NCI-H345 treated with DMSO at 0.1 percent for 48 hours (cell line): ENCODE measurements around the gene KCNE4.
"Not testable (repeated sequence)": the region's sequence is repeated elsewhere in the genome, so short reads cannot be mapped to it uniquely, and the experiment has no call there.

Source experiments
- DNase-seq: peaks from one replicate; lab custom pipeline; 2025; ENCODE audit not compliant: unreplicated experiment; lab: John Stamatoyannopoulos, UW

KCNE4 gene

DNA sequence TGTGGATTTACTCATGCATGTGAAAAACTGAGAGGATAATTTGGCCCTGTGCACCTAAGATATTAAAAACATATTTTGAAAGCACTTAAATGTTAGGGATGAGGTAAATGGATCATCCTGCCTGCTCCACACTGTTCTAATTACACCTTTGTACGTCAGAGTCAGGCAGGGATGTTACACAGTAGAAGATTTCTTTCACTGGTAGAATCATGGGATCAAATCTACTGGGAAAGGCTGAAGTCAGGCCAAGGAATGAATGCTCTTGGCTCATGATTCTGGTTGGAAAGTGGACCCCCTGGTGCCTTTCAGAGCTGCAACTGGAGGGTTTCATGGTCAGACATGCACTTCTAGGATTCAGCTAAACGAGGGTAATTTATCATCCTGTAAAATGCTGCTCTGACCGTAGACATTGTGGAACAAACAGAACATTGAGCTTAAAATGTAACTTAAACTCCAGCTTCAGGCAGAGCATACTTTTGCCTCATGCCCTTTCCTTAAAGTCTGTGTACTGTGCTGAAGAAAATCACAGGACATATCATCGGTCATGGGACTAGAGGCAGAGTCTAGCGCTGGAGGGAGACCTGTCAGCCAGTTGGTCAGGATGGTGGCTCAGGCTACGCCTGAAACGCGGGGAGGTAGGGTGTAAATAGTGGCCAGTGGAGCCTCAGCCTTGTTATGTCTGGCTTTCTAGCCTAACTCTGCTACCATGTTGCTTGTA is 4.9 kb downstream of the KCNE4 start:
- no peak for DNase-seq

GRCh38 chr2:223057569-223057968 is 5.6 kb downstream of the KCNE4 start:
- no peak for DNase-seq

DNA sequence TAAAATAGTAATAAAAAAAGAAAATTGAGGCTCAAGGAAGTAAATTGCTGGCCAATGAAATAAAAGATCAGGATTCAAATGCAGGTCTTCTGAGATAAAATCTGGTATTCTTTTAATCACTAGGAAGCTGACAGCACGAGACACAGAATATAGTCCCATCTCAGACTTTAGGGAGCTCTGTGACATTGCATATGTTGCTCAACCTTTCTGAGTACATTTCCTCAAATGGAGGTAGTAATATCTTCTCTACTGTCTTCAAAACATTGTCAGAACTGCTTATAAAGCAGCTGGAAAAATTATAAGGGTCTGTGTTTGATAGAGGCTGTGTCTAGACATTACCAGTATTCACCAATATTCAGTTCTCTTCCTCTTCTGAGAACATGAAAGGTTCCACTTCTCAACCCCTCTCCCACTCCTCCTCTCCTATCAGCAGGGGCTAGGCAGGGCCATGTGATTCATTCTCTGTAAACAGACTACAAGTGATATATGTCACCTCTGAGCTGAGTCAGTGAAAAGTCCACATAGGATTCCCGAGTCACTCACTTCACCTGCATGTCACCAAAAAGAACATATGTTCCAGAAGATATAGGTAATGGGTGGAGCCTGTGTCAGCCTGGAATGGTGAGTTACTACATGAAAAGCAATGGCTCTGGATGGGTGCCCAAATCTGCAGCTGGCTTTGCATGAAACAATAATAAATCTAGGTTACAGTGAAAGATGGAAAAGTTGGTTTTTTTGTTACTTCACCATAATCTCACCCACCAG is 7.1 kb downstream of the KCNE4 start:
- no peak for DNase-seq

DNA sequence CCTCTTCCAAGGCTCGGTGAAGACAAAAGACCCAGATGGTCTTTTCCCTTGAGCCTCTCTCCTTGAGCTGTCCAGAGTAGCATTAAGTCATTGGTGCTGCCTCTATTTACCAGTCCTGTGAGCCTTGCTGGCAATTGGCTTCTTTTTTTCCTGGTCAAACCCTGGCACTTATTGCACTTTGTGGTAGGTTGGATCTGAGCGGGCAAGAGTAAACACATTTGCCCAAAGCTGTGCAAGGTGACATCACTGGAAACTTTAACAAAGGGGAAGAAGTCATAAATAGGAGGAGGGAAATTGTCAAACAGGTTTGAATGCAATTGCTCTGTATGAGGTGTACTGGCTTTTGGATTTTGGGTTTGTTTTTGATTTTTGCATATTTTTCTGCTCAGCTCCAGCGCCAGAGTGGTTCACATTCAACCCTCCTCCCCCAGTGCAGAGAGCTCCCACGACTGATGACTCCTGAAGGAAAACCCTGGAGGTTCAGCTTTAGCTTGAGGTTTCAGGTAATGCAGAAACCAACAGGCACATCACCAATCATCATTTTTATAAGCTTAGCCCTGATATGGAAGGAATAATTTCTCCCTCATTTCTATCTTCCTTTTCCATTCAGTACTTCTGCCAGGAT is 8.3 kb downstream of the KCNE4 start:
- no peak for DNase-seq

DNA sequence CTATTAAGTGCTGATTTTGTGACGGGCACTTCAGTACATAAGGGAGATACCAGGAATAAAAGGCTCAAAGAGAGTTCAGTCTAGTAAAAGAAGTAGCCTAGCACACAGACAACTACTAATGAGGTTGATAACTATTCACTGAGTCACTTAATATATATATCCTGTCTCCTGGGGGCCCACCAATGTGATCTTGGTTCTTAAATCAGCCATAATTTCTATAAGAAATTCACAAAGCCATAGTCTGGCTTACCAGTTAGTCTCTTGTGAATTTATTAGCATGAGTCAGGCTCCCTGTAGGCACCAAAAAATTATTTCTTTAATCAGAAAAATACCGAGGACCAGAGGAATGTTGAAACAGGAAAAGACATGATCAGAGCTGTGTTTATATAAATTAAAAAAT is 10.4 kb downstream of the KCNE4 start:
- DNase-seq: no peak

GRCh38 chr2:223065107-223065506 is 13.1 kb downstream of the KCNE4 start:
- no peak for DNase-seq

DNA sequence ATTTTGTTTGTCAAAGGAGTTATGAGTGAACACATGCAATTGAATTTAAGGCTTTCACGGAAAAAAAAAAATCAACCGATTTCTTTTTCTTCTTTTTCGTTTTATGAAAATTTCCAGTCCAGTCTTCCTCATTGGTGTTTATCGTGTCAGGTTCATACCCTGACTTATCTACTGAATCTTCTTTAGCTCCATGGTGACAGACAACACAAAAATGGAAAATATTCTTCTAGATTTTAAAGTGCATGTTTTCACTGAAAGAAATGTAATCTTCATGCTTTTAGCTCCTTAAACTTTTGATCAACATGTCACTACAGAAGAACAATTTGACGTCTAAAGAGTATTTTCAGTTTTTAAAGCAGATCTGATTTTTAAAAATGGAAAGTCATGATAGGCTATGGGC is 14.7 kb downstream of the KCNE4 start:
- DNase-seq: no peak

GRCh38 chr2:223068071-223068470 is 16.1 kb downstream of the KCNE4 start:
- no peak for DNase-seq

GRCh38 chr2:223069465-223069864 is 17.5 kb downstream of the KCNE4 start:
- DNase-seq: no peak

GRCh38 chr2:223069988-223070387 is 18.0 kb downstream of the KCNE4 start:
- DNase-seq: no peak

DNA sequence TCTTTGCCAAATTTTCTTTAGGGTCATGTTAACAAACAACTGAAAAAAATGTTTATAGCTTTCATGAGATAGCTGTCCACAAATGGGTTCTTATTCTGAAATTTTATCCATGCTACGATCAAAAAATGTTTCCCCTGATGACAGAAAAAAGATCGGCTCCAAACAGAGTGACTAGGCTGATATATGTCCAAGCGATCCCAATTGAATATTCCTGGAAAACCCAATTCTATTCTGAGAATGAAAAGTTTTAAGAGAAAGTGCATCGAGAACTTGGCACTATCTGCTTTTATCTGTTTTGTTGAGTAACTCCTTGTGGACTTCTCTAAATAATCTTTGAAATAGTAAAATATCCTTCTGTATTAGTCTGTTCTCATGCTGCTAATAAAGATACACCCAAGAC is 19.1 kb downstream of the KCNE4 start:
- DNase-seq: no peak

- DNase-seq: no peak
These were observed 20.8 kb downstream of the KCNE4 start for GRCh38 chr2:223072826-223073225.

DNA sequence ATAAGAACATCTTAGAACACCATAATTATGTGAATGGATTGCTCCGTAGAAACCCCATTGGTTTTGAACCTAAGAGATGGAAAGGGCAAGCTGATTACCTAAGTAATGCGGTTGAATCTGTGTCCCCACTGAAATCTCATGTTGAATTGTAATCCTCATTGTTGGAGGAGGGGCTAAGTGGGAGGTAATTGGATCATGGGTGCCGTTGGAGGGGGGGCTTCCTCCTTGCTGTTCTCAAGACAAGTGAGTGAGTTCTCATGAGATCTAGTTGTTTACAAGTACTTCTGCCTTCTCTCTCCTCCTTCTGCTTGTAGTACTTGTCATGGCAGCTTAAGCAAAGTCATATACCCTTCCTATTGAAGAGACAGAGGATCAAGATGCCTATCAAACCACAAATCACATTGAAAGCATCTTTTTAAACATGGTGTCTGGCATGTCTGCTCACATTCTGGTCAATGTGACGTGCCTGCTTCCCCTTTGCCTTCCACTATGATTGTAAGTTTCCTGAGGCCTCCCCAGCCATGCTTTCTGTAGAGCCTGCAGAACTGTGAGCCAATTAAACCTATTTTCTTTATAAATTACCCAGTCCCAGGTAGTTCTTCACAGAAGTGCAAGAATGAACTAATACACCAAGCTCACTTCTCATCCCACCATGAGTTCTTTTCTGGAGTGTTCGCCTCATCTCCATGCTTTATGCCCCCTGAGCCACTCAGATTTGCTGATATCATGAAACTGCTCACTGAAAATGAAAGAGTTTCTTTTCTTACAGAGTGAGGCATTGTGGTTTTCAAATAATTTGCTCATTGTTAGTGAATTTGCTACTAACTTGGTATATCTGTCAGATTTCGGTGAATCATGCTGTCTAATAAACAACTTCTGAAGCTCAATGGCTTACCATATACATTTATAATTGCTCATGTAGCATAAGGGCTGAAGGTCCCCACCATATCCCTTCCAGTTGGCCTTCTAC is 23.6 kb downstream of the KCNE4 start:
- DNase-seq: no peak

DNA sequence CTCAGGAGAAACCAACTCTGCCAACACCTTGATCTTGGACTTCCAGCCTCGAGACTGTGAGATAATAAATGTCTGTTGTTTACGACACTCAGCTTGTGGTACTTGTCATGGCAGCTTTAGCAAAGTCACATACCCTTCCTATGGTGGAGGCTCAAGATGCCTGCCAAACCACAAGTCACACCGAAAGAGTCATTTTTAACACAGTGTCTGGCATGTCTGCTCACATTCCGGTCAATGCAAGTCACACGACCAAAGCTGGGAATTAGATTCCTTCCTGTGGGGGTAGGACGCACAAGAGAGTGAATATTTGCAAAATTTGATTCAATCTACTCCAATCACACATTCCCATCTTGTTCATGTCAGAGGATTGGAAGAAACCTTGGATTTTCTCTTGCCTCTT is 24.6 kb downstream of the KCNE4 start:
- DNase-seq: no peak

- no peak for DNase-seq
These were observed 26.5 kb downstream of the KCNE4 start for GRCh38 chr2:223078482-223078881.

DNA sequence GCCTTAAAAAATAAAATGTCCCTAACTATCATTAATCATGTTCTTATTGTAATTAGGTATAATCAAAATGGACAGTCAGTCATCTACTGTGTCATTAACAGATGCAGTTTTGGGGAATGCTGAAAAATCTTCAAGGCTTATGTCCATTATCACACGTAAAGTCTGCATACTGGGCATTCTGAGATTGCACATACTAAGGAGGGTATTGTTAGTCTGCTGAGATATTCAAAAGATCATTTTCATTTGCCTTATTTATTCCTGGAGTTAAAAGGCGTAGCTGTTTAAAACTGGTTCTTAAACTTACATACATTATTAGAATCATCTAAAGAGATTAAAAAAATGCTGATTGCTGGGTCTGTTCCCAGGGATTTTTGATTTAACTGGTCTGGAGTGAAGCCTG is 27.4 kb downstream of the KCNE4 start:
- no peak for DNase-seq

GRCh38 chr2:223079925-223080324 is 27.9 kb downstream of the KCNE4 start:
- no peak for DNase-seq

- DNase-seq: not testable (repeated sequence)
These were observed 28.9 kb downstream of the KCNE4 start for GRCh38 chr2:223080790-223081360.

GRCh38 chr2:223081789-223082188 is 29.8 kb downstream of the KCNE4 start:
- DNase-seq: no peak

DNA sequence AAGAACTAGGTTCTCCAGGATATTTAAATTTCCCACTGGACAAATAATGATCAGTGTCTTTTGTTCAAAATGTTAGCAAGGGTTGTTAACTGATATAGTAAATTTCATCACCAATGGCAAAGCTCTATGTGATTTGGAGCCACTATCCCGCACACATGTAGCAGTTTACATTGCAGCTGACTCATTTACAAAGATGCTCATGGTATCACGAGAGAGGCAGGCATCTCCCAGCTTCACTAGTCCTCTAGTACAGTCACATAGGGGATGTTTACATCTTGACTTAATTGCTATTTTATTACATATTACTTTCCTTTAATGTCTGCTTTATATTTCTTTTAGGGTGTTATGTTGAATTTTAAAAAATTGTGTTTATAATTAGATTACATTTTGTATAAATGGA is 30.7 kb downstream of the KCNE4 start:
- no peak for DNase-seq
